Stimulated activated CD4-positive, alpha-beta T cell treated with anti-CD3 and anti-CD28 coated beads, Interleukin-15, amount 100 ng/mL, for 48 hours (primary cell): ENCODE data around the gene GSTM4.
"Not testable (repeated sequence)": the region's sequence is repeated elsewhere in the genome, so short reads cannot be mapped to it uniquely, and the experiment has no call there.

Source experiments
- DNase-seq, 2 donors: peaks; one replicate each; pipeline ENCODE4 v3.0.0-alpha.2; 2020; ENCODE audit warnings: low read depth in 2 of 2

Gene GSTM4

DNA sequence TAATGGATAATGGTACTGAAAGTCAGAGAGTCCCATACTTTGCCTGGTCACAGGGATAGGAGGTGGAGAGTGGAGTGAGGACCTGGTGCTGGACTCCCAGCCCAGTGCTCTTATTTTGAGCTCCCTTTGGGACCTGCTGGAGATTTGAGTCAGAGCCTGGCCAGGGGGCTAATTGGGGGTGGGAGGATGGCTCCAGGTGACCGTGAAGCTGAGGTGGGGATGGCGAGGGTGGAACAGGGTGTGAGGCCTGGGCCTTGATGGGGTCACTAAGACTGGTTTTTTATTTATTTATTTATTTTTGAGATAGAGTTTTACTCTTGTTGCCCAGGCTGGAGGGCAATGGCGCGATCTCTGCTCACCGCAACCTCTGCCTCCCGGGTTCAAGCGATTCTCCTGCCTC is 18.5 kb upstream of the GSTM4 start:
- no peak for DNase-seq

DNA sequence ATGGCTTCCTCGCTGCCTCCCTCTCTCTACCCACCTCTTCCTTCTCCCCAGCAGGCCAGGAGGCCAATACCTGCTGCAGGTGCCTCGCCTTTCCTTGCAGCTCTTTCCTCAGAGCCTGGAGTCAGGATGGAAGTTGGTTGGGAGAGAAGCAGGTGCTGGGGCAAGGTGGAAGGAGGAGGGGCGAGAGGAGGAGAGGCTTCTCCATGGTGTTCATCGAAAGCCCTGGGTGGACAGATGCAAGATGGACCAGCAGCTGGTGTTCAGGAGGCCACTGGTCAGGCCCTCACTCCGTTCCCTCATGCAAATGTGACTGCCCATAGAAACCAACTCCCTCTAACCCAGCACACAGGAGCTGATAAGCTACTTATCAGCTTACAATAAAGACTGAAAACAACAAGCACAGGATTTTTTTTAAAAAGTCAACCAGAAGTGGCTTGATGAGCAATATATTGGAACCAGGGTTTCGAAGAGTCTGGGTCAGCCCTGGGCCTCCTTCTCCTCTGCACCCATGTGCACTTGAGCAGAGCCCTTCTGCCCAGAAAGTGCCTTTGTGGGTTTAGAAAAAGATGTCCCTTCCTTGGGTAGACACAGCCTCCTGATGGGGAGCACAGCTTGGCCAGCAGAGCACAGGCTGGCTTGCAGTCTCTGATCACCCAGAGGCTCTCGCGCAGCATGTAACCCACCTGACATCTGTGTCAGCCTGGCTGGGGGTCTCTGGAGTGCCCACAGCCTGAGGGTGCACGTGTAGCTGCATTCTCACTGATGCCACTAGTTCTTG is 16.6 kb upstream of the GSTM4 start:
- no peak for DNase-seq

DNA sequence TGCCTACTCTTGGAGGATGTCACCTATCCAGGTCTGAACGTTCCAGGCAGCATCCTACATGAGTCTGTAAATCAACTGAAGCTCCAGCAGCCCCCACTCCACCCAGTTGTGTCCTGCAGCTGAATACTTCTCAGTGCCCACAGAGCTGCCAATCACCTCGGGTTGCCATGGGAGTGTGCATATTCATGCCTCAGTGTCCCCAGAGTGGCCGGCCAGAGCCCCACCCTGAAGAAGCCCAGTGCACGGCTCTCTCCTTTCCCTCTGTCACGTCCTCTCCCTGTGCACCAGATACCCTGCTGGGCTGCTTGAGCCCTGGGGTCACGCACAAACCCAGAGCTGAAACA is 16.1 kb upstream of the GSTM4 start:
- DNase-seq, result no peak

DNA sequence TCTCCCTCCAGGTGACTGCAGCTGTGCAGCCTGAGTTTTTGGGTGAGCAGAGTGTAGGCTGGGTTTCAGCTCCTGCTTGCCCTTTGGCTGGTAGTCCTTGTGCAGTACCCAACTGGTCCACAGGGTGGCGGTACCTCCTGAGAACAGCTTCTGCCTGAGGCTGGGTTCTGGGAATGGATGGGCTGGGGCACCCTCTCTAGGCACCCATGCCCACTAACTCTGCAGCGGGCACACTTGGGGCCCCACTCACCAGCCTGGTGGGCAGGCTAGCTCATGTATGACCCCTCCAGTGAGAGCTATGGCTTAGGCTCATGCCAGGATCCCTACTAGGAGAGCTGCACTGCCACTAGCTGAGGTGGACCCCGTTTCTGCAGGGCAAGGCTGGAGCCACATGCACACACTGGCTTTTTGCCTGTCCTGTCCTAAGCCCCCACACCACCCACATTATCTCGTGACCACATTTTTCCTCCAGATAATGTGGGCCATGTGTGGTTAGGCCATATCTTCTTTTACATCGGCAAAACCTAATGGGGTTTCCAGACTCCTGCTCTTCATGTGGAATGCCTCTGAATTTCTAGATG is 15.5 kb upstream of the GSTM4 start:
- peak; percentile 84 to 88 for DNase-seq

DNA sequence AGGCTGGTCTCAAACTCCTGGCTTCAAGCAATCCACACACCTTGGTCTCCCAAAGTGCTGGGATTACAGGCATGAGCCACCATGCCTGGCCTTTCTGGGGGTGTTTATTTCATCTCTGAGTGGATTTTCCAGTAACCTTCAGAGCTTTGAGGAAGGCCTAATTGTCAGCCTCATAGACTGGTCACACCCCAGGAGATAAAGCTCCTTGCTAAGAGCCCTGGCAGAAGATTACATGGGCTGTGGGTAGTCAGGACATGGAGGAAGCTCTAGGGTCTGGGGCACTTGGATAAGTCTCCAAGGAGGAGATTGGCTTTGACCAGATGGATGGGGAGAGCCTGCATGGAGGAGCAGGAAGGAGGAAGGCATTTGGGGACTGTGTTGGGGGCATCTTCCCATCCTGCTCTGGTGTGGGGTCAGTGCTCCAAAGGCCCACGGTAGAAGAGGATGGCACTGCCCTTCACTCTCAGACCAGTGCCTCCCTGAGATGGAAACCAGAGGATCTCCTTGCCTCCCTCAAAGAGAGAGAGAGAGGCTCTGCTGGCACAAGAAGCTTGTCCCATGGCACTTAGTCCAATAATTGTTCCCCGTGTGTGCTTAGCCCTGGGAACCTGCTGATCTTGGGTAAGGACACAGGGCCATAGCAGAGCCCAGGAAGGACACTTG is 14.7 kb upstream of the GSTM4 start:
- no peak for DNase-seq

DNA sequence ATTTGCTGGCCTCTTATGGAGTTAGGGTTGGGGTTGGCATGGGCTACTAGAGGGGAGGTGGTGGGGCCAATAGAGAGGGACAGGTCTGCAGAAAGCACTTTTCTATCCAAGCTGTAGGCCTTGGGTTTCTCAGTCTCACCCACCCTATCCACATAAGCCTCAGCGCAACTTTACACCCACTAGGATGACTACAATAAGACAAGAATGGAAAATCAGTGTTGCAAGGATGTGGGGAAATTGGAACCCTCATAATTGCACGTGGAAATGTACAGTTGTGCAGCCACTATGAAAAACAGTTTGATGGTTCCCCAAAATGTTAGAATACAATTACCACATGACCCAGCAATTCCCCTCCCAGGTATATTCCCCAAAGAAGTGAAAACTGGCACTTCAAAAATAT is 14.0 kb upstream of the GSTM4 start:
- DNase-seq, result no peak

DNA sequence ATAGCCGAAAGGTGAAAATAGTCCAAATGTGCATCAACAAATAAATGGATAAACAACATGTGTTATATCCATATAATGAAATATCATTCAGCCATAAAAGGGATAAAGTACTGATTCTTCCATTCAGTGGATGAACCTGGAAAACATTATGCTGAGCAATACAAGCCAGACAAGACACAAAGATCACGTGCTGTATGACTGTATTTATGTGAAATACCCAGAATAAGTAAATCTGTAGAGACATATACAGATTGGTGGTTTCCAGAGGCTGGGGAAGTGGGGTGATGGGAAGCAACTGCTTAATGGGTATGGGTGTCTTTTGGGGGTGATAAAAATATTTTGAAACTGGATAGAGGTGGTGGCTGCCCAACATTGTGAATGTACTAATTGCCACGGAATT is 13.3 kb upstream of the GSTM4 start:
- no peak for DNase-seq

DNA sequence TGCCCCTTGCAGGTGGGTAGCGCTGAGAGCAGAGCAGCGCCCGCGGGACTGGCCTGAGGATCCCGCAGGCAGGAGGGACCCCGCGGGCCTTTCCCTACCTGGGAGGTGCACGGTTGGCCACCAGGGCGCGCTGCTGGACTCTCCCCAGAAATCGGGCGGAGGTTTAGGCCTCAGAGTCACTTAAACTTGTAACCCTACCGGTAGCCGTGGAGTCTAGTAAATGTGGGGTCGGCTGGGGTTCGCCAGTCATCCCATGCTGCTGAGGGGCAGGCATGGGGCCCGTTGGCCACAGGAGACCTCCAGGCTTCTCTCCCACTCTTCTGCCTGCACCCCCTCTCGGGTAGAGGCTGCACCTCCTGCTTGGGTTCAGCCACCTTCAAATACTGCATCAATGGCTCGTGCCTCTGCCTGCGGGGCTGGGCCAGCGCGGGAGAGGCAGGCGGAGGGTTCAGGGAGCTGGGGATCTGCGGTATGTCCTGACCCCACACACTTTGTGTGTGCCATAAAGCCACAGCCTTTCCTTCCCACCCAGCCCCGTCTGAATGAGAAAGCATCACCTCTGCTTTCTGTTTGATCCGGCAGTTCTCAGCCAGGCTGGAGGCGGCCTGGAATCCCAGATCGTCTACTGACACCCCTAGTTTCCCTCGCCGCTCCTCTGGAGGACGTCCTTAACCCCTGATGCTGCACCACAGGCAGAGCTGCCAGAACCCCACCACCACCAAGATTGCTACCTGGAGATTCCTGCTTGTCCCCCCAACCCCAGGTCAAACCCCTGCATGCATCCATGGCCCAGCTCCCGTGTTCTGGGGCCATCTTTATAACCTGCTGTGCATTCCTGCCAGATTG is 12.3 kb upstream of the GSTM4 start:
- peak; percentile 79 to 87 for DNase-seq

DNA sequence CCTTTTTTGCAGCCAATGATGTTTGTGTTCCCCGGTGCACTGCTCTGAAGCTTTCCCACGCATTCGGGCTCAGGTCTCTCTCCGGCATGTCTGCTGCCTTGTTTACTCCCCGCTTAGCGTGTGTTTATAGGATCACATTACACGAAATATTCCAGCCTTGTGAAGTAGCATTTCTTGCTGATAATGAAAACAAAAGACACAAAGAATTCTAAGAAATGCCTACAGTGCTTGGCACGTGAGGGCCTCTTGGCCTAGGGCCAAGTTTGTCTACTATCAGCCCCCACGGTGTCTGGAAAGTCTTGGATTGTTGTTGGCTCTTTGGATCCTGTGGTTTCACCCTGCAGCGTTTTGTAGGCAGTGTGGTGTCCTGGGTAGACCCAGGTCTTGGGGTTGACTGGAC is 11.2 kb upstream of the GSTM4 start:
- no peak for DNase-seq

DNA sequence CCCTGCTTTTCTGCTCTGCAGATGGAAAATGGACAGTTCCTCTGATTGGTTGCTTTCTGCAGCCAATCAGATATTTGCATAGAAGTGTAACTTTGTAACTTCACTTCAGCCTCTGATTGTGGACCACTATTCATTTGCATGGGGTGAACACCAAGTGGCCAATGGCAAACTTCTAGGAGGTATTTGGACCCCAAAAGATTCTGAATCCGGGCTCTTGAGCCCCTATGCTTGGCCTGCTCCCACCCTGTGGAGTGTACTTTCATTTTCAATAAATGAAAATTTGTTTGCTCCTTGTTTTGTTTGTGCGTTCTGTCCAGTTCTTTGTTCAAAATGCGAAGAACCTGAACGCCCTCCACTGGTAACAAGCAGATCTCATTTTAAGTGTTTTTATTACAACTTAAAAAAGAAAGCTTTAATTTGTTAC is 6.4 kb upstream of the GSTM4 start:
- no peak for DNase-seq

DNA sequence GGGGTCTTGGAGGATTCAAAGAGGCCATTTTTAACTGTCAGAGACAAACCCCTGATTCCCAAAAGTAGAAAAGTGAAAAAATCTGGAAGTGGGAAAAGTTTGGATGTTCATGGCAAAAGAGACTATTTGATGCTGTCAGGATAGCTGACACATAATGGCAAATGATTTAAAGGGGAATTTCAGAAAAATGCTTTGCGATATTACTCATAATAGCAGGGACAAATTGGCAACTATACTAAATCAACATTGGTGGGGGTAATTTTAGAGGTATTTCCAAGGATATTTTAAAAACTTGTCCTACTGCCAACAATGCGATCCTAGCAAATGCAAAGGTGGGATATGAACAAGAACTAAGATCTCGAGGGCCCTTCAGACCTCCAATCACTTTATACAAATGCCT is 5.3 kb upstream of the GSTM4 start:
- no peak for DNase-seq

DNA sequence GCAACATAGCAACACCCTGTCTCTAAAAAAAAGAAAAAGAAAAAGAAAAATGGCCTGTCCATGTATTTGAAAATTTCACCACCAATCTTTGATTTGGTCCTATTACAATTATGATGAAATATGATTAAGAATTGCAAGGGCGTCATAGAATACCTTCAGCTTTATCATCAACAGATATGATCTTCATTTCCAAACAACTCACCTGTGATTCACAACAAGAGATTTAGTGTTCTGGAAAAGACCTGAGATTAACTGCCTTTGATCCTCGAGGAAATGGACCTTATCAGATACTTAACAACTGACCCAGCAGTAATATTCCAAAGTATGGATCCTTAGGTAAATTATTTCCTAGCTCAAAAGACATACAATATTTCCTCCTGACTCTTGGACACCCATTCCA is 3.5 kb upstream of the GSTM4 start:
- DNase-seq, result no peak

DNA sequence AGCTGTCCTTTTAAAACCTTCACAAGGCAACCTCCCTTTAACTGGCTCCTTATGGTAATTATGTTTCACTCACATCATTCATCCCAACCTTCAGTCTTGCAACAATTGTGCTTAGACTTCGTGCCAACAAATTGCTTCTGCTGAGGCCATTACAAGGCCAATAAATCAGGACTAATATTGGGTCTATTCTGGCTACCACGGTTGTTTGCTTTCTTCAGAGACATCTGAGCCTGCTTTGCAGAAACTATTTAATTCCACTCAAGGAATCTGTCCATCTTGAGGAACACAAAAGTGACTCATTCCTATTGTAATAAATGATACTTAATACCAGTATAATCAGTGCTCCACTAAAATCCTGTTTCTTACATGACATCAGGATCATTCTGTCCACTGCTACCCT is 2.6 kb upstream of the GSTM4 start:
- DNase-seq, result no peak

DNA sequence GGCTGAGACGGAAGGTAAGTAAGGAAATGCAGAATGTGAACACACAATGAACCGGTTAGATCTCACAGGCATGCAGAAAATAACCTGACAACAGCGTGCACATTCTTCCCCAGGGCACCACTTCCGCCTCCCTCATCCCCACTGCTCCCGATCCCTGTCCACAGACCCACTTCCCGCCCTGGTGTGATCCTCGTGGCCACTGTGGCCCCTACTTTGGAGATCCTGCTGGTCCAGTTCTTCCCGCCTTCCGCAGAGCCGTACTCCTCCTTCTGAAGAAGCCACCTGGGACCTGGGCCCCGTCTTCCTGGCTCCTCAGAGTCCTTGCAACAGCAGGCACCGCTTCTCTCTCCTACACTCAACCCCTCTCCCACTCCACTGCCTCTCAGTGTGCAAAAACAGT is 1.4 kb upstream of the GSTM4 start:
- DNase-seq, result no peak

DNA sequence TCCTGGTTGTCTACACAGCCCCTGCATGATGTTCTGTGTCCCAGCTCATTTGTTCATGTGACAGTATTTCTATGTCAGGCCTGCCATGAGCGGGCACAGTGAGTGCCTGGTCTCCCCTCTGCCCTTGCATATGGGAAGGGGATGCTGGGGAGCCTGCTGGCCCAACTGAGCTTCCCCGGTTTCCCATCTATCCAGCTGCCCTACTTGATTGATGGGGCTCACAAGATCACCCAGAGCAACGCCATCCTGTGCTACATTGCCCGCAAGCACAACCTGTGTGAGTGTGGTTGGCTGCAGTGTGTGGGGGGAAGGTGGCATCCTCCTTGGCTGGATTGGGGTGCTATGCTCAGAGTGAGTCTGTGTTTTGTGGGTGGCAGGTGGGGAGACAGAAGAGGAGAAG is 1.5 kb downstream of the GSTM4 start:
- no peak for DNase-seq

DNA sequence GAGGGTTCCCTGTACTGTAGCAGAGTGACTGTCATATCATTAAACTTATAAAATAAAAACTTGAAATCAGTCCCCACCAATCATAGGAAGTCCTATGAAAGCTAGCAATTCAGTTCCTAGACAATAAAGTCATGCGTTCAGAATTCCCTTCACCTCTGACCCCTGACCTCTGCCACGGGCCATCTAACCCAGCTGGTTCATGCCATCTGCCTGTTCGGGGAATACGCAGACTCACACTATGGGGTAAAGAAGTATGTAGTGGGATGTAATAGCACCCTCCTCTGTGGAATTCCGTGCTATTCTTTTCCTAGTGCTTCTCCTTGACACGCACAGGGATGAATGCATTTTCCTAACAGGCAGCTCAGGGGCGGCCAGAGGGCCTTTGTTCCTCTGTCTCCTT is 2.1 kb downstream of the GSTM4 start:
- no peak for DNase-seq

DNA sequence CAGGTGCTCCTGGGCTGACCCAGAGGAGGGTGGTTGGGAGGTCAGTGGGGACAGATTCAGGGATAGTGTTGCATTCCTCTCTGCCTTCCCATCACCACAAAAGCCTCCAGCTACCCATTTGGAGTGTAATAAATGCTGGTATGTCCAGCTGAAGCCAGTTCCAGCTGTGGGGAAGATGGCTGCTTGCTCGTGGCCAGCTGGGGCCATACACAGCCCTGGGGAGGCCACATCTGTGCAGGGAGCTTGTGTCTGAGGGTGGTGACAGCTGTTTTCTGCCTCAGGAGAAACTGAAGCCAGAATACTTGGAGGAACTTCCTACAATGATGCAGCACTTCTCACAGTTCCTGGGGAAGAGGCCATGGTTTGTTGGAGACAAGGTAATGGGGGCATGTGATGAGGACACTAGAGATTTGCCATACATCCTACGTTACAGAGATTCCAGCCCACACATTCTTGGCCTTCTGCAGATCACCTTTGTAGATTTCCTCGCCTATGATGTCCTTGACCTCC is 2.7 kb downstream of the GSTM4 start:
- no peak for DNase-seq

DNA sequence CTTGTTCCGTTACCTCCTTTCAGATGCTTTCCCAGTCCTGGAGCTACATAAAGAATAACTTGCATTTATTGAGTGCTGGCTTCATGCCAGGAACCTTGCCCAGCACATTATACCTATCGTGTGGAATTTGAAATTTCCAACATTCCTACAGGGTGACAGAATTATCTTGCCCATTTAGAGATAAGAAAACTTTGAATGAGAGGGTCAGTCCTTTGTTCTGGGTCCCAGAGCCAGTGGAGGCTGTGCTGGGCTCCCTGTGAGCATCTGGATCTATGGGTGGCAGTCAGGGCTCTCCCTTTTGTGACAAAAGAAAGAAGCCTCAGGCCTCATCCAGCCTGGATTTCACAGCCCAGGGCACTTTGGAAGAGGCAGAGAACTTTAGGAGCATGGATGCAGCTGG is 3.2 kb downstream of the GSTM4 start:
- DNase-seq, result no peak

DNA sequence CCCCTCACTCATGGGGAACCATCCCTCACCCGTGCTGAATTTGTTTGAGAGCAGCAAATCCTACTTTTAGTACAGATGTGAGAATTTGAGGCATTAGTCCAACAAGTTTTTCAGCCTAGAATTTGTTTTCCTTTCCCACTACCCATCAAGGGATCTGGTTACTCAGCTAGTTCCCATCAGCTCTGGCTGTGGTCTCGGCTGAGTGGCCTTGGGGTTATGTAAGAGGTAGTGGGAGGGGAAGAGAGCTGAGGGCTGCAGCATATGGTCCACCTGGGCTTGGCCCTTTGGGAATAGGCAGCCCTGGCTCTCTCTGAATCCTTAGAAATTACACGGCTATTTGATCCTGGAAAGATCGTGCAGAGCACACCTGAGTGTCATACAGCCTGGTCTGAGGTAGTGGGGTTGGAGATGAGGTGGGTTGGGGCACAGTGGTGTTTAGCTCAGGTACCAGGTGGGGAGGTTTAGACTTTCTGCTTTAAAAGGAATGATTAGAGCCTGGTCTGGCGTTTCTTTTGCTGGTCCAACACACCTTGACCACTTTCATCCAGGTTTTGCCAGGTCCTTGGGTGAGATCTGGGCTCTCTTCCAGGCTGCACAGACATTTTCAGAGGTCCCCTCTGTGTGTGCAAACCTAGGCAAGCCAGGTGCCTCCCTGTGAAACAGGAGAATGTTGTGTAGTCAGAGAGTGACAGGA is 4.2 kb downstream of the GSTM4 start:
- no peak for DNase-seq

DNA sequence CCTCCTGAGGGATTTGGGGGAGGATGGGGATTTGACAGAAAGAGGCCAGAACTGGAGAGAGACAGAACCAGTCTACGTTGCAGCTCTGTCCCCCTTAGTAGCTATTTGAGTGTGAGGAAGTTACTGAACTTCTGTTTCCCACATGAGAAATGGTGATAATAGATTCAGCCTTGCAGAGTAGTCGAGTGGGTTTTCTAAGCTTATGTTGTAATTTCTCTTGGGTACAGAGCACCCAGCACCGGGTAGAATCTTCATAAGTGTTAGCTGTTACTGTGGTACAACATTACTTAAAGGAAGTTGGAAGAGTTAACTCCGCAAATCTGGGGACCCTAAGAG is 4.8 kb downstream of the GSTM4 start:
- not testable (repeated sequence) for DNase-seq

DNA sequence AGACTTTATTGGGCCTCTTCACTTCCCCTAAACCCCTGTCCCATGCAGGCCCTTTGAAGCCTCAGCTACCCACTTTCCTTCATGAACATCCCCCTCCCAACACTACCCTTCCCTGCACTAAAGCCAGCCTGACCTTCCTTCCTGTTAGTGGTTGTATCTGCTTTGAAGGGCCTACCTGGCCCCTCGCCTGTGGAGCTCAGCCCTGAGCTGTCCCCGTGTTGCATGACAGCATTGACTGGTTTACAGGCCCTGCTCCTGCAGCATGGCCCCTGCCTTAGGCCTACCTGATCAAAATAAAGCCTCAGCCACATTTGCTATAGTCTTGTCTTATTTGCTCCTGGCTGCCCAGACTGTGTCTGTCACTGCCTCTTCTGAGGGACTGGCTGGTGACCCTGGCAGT is 5.5 kb downstream of the GSTM4 start:
- DNase-seq, result no peak

DNA sequence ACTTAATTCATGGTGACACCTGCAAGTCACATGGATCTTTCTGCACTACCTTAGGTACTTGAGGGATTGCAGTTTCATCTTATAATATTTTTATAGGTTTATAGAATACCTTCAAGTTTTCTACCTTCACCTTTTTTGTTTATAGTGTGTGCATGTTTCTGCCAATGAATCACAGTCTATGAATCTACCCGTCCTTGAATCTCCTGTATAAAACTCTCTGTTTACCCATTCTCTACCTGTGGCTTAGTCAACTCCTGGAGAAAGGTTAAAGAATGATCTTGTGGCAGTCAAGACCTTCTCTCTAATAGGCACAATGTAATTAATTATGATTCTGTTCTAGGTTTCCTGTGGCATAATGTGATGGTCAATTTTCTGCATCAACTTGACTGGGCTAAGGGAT is 8.8 kb downstream of the GSTM4 start:
- no peak for DNase-seq
